Testis (tissue), 3 donors: ENCODE results near the gene ADK. TPM values are rescaled to one million over a fixed set of nuclear protein-coding genes. Genes with fewer than 3 reads are reported as not detected.

ENCODE experiments used
- DNase-seq: peaks from one replicate; pipeline ENCODE4 v3.0.0-alpha.2; 2019
- H3K27ac ChIP-seq, 2 donors: fragments of 200-600 bp; sonication (generic); one replicate each; pipeline ENCODE4 v1.5.1; 2019
- H3K27me3 ChIP-seq: fragments of 200-600 bp; sonication (generic); one replicate; pipeline ENCODE4 v1.5.1; 2019
- H3K36me3 ChIP-seq: fragments of 200-600 bp; sonication (generic); one replicate; pipeline ENCODE4 v1.5.1; 2017; ENCODE audit warnings: low read depth; ENCODE audit errors: missing control alignments
- H3K4me1 ChIP-seq: fragments of 200-600 bp; sonication (generic); one replicate; pipeline ENCODE4 v1.5.1; 2019
- H3K4me3 ChIP-seq, 2 donors: fragments of 200-600 bp; sonication (generic); one replicate each; pipeline ENCODE4 v1.5.1; 2017 to 2019
- H3K9me3 ChIP-seq: fragments of 200-600 bp; sonication (generic); one replicate; pipeline ENCODE4 v1.5.1; 2017
- CTCF ChIP-seq, 3 experiments: fragments of 450-650 bp in 2 of 3; fragments of 200-600 bp in 1 of 3; sonication (generic) in 1 of 3; IDR thresholded peaks; one replicate each; pipeline ENCODE4 v1.5.1; 2016 to 2019; ENCODE audit warnings: antibody characterized with exemption in 3 of 3, mild to moderate bottlenecking in 2 of 3, moderate library complexity in 1 of 3
- POLR2A ChIP-seq: fragments of 450-650 bp; IDR thresholded peaks from one replicate; pipeline ENCODE4 v1.6.1; 2017; ENCODE audit warnings: antibody characterized with exemption, mild to moderate bottlenecking, moderate library complexity
- WGBS, 2 donors: methylation state at CpG; one replicate each; pipeline ENCODE4 v1.1.5; 2018; 5-methylcytosine and 5-hydroxymethylcytosine counted together
- intact Hi-C: fragments of 100-400 bp; cut with DNase I; formaldehyde crosslinking; loops from one replicate; pipeline ENCODE4 v1.15.1; 2023; ENCODE audit warnings: low total_unique reads
- polyA plus RNA-seq: library from polyadenylated mRNA; stranded (reverse); fragments of 350-450 nt; fragmentation: Illumina TruSeq; extraction: RNeasy Lipid Tissue Mini Kit (QIAGEN cat#74804); gene quantifications from one replicate; pipeline ENCODE4 v1.2.3, GENCODE V29; 2014; ENCODE audit warnings: low read depth, low replicate concordance; ENCODE audit not compliant: insufficient read depth
- total RNA-seq, 2 donors: library from RNA; depleted of rRNA; stranded (reverse); fragments of >200 nt; gene quantifications; one replicate each; pipeline ENCODE4 v1.2.3, GENCODE V29; 2016

ADK gene
- total and polyA plus RNA-seq, 3 donors from 2014 or later, result 23.3 to 61.8 (median 55.3) TPM

DNA sequence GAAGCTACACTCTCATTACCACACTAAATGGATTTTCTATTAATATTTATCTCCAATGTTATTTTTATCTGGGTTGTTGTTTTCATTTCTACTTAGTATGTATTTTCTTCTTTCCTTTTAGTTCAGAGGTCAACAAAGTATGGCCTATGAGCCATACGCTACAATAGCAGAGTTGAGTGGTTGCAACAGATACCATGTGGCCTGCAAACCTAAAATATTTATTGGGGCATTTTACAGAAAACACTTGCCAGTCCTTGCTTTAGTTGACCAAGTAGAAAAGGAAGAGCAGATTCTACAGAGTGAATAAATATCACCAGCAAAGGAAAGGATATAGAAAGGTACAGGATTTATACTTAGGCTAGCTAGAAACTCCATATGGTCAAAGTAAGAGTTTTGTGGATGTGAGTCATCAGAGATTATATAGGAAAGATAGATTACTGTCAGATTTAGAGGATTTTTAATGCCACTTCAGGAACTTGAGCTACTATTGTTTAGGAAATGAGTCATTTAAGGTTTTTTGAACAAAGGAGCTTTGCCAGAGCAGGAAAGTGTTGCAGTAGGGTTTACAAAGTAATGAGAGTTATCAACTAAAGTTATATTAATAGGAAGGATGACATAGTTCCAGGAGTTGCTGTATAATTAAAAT lies 352.1 kb downstream of the ADK start:
- no peak overlapping the region for H3K27ac ChIP-seq
- no peak overlapping the region for H3K4me3 ChIP-seq
- intact Hi-C loops, result no loop called here
- H3K36me3 ChIP-seq, result no peaks in the 10 kb centered on the region
- no peaks in the 10 kb centered on the region for H3K9me3 ChIP-seq
- H3K27me3 ChIP-seq, result no peaks in the 10 kb centered on the region
- TF ChIP-seq POLR2A, result no peak
- 84 to 85% methylated on average over 1 of the region's 1 CpG for WGBS, 2 donors
- no peak for DNase-seq
- H3K4me1 ChIP-seq, result peaks cover 6% of the 10 kb centered on the region

- DNase-seq, result no peak
Observed at GRCh38 chr10:74507951-74508350, 356.9 kb downstream of the ADK start.

DNA sequence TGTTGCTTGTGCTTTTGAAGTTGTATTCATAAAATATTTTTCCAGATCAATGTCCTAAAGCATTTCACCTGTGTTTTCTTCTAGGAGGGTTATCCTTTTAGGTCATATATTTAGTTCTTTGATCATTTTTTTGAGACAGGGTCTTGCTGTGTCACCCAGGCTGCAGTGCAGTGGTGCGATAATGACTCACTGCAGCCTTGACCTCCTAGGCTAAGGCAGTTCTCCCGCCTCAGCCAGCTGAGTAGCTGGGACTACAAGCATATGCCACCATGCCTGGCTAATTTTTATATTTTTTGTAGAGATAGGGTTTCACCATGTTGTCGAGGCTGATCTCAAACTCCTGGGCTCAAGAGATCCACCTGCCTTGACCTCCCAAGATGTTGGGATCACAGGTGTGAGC lies 359.6 kb downstream of the ADK start:
- no peaks in the 10 kb centered on the region for H3K36me3 ChIP-seq
- no peak overlapping the region for H3K4me3 ChIP-seq
- intact Hi-C loops, result no loop called here
- H3K4me1 ChIP-seq, result no peaks in the 10 kb centered on the region
- H3K9me3 ChIP-seq, result no peaks in the 10 kb centered on the region
- no peaks in the 10 kb centered on the region for H3K27me3 ChIP-seq
- H3K27ac ChIP-seq, result no peak overlapping the region
- TF ChIP-seq CTCF (IDR thresholded peaks at IDR 0.05) (no peak), POLR2A (no peak)
- DNase-seq, result no peak
- 94% methylated on average over 3 of the region's 3 CpGs for WGBS, 2 donors

More at GRCh38 chr10:74507951-74508350, 356.9 kb downstream of the ADK start:
- TF ChIP-seq CTCF (IDR thresholded peaks at IDR 0.05), result no peak
- no peak for TF ChIP-seq POLR2A
- 81 to 95% methylated on average over 1 of the region's 1 CpG for WGBS, 2 donors
- Histone ChIP-seq H3K27ac (no peak overlapping the region), H3K4me1 (no peaks in the 10 kb centered on the region), H3K4me3 (no peak overlapping the region), H3K27me3 (no peaks in the 10 kb centered on the region), H3K36me3 (no peaks in the 10 kb centered on the region), H3K9me3 (no peaks in the 10 kb centered on the region)
- intact Hi-C loops, result no loop called here

- intact Hi-C loops, result no loop called here
- Histone ChIP-seq H3K4me3 (no peak overlapping the region), H3K36me3 (no peaks in the 10 kb centered on the region), H3K9me3 (no peaks in the 10 kb centered on the region), H3K27ac (no peak overlapping the region), H3K27me3 (no peaks in the 10 kb centered on the region), H3K4me1 (no peaks in the 10 kb centered on the region)
- no peak for DNase-seq
- TF ChIP-seq CTCF (IDR thresholded peaks at IDR 0.05) (no peak), POLR2A (no peak)
Observed at GRCh38 chr10:74511051-74511450, 360.0 kb downstream of the ADK start.

DNA sequence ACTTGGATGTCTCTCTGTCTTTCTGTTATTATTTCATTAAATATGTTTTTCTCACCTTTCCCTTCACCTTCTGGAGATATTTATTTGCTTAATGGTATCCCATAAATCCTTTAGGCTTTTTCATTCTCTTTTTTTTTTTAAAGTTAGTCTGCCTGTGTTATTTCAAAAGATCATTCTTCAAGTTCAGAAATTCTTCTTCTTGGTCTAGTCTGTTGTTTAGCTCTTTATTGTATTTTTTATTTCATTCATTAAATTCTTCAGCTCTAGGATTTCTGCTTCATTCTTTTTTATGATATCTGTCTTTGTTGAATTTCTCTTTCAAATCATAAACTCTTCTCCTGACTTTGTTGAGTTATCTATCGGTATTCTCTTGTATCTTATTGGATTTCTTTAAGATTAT lies 363.3 kb downstream of the ADK start:
- Histone ChIP-seq H3K9me3 (no peaks in the 10 kb centered on the region), H3K4me3 (no peak overlapping the region), H3K27ac (no peak overlapping the region), H3K36me3 (no peaks in the 10 kb centered on the region), H3K4me1 (no peaks in the 10 kb centered on the region), H3K27me3 (no peaks in the 10 kb centered on the region)
- intact Hi-C loops, result no loop called here
- no peak for DNase-seq
- no peak for TF ChIP-seq CTCF (IDR thresholded peaks at IDR 0.05)
- TF ChIP-seq POLR2A, result no peak
- WGBS, 2 donors, result 93 to 97% methylated on average over 1 of the region's 1 CpG
